ENCODE data around the gene PSMD2. TPM values are rescaled to one million over a fixed set of nuclear protein-coding genes. Genes with fewer than 3 reads are reported as not detected.

The PSMD2 gene
- total RNA-seq, 1 experiment from 2014 or later, result 344 TPM

- Mint-ChIP-seq H3K4me1 (peaks cover 34 to 37% of the 10 kb centered on the region in 2 experiments), H3K27me3 (ENCODE audit: low read depth) (no peaks in the 10 kb centered on the region; the same call in 1 of the 2 replicates), H3K4me3 (peak overlapping the region in 1 of 2 experiments; percentile 63; a peak in 4 of 5 replicates), H3K9me3 (no peaks in the 10 kb centered on the region; a peak in 1 of 5 replicates), H3K36me3 (ENCODE audit: insufficient read depth in 1 of 3, low read depth in 3 of 3) (peaks cover 22 to 44% (median 29%) of the 10 kb centered on the region in 3 experiments), H3K27ac (peak overlapping the region in 2 of 3 experiments; percentile 6 to 90; a peak in 3 of 7 replicates)
- Histone ChIP-seq H2BK20ac (ENCODE audit: low read depth, low read length, poor library complexity, severe bottlenecking) (no peak overlapping the region), H2BK5ac (ENCODE audit: insufficient read length, low read length) (no peak overlapping the region), H2BK15ac (ENCODE audit: low read depth, low read length) (no peak overlapping the region), H3K9me3 (ENCODE audit: control insufficient read depth, low read depth, low read length) (no peaks in the 10 kb centered on the region), H3K4me1 (ENCODE audit: insufficient read depth, low read length) (no peaks in the 10 kb centered on the region), H3K79me2 (ENCODE audit: insufficient read depth, low read length) (no peaks in the 10 kb centered on the region), H4K5ac (ENCODE audit: insufficient read length, low read depth, low read length) (no peak overlapping the region), H2AK5ac (ENCODE audit: insufficient read length, low read length) (no peak overlapping the region), H3K27ac (ENCODE audit: insufficient read length, low read depth, low read length) (no peak overlapping the region), H3T11ph (ENCODE audit: low read length) (no peak overlapping the region), H3K4me2 (ENCODE audit: insufficient read depth, insufficient read length, low read length) (no peak overlapping the region), H4K20me1 (ENCODE audit: control insufficient read depth, insufficient read depth, insufficient read length) (peaks cover 4% of the 10 kb centered on the region), H3K18ac (ENCODE audit: insufficient read length, low read depth, low read length) (no peak overlapping the region), H3K14ac (ENCODE audit: insufficient read depth, low read length) (no peak overlapping the region), H3K79me1 (ENCODE audit: insufficient read depth, low read depth, low read length, poor library complexity, severe bottlenecking) (no peaks in the 10 kb centered on the region), H3K9ac (ENCODE audit: extremely low read depth, insufficient read length, low read length) (no peak overlapping the region), H3K4ac (ENCODE audit: low read depth, low read length) (no peak overlapping the region), H3K23me2 (ENCODE audit: insufficient read length, low read depth, low read length, poor library complexity, severe bottlenecking) (peaks cover 10% of the 10 kb centered on the region), H2AFZ (ENCODE audit: low read length) (no peak overlapping the region), H2BK120ac (ENCODE audit: low read depth, low read length, poor library complexity, severe bottlenecking) (no peak overlapping the region), H3K23ac (ENCODE audit: insufficient read length, low read depth, low read length) (no peak overlapping the region), H4K91ac (ENCODE audit: insufficient read length, low read depth, low read length) (no peak overlapping the region), H2BK12ac (ENCODE audit: insufficient read length, low read depth, low read length) (no peak overlapping the region), H4K8ac (replicated peaks; ENCODE audit: insufficient read length, low read depth, low read length) (no peak overlapping the region), H3K27me3 (ENCODE audit: insufficient read depth, low read length) (no peaks in the 10 kb centered on the region), H3K56ac (ENCODE audit: insufficient read length, low read depth, low read length) (no peak overlapping the region)
- DNase-seq, result no peak
- no CpG with 5 or more reads among the region's 7 CpGs for WGBS (ENCODE audit: extremely low coverage, insufficient read length, low lambda C conversion rate)
- no peak for TF ChIP-seq CTCF (conservative IDR thresholded peaks at IDR 0.05)
Observed at GRCh38 chr3:184337981-184338380, 38.9 kb downstream of the PSMD2 start.
